SK-N-MC (cell line): ENCODE measurements around the gene TRAM2.

Experiments used
- DNase-seq: peaks from one replicate; pipeline ENCODE4 v3.0.0-alpha.2; 2011; ENCODE audit warnings: low read depth, low spot score
- H3K27ac ChIP-seq: fragments of 200-600 bp; sonication (generic); 2 replicates; pipeline ENCODE4 v1.5.1; 2016; ENCODE audit warnings: mixed run types
- H3K36me3 ChIP-seq: fragments of 200-600 bp; sonication (generic); 2 replicates; pipeline ENCODE4 v1.6.1; 2017; ENCODE audit warnings: antibody characterized with exemption, low read length, mixed read lengths; ENCODE audit not compliant: insufficient read depth
- H3K4me3 ChIP-seq: fragments of 200-600 bp; sonication (generic); 2 replicates; pipeline ENCODE4 v1.5.1; 2016
- H3K9ac ChIP-seq: fragments of 200-600 bp; sonication (generic); 2 replicates; pipeline ENCODE4 v1.8.0; 2017; ENCODE audit warnings: mixed run types, mixed read lengths; ENCODE audit not compliant: insufficient read length
- H3K9me3 ChIP-seq: fragments of 200-600 bp; sonication (generic); 2 replicates; pipeline ENCODE4 v1.6.1; 2017; ENCODE audit warnings: low read depth, mild to moderate bottlenecking, antibody characterized with exemption, low read length, moderate library complexity, mixed read lengths
- EZH2 ChIP-seq: fragments of 200-600 bp; sonication (generic); IDR thresholded peaks from one replicate; pipeline ENCODE4 v1.6.1; 2017; ENCODE audit warnings: antibody characterized with exemption
- FOXP2 ChIP-seq: optimal IDR thresholded peaks from 2 replicates; pipeline ENCODE3; 2011; ENCODE audit warnings: mild to moderate bottlenecking, moderate library complexity; ENCODE audit not compliant: insufficient read depth; ENCODE audit errors: extremely low read length, control extremely low read depth
- POLR2AphosphoS5 ChIP-seq: IDR thresholded peaks from 2 replicates; pipeline ENCODE4 v1.6.1; 2012; ENCODE audit warnings: mild to moderate bottlenecking, low read depth, low read length, borderline replicate concordance

The TRAM2 gene

DNA sequence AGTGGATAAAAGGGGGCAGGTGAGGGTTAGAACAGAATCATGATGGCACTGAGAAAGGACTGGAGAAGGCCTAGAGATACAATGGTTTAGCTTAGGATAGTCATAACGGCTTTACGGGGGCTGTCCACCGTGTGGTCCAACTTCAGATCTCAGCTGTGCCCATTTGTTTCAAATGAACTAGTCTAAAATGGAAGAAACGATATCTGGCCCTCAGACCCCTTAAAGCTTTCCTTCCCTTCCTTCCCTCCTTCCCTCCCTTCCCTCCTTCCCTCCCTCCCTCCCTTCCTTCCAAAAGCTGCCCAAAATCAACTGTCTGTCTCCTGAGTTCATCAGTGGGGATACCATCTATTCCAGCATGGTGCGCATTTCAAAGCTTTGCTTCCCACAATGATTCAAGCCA lies 27.9 kb downstream of the TRAM2 start:
- DNase-seq, result no peak
- H3K36me3 ChIP-seq, result no peaks in the 10 kb centered on the region
- H3K27ac ChIP-seq, result no peak overlapping the region
- no peak overlapping the region for H3K9ac ChIP-seq
- no peak overlapping the region for H3K4me3 ChIP-seq
- no peaks in the 10 kb centered on the region for H3K9me3 ChIP-seq
- TF ChIP-seq EZH2 (no peak), POLR2AphosphoS5 (no peak), FOXP2 (no peak)

DNA sequence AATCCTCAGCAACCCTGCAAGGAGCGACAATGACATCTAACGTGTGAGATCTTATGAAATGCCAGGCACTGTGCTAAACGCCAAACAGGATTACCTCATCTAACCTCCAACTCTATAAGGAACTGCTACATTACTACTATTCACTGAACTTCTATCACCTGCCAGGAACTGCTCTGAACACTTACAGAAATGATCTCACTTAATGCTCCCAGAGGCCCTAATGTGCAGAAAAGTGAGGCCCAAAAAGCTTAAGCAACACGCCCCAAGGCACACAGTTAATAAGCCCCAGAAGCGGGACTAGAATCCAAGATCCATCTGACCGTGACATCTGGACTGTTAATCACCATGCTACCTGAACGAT lies 28.5 kb downstream of the TRAM2 start:
- DNase-seq, result no peak
- Histone ChIP-seq H3K4me3 (no peak overlapping the region), H3K9me3 (no peaks in the 10 kb centered on the region), H3K9ac (no peak overlapping the region), H3K27ac (no peak overlapping the region), H3K36me3 (no peaks in the 10 kb centered on the region)
- no peak for TF ChIP-seq EZH2
- no peak for TF ChIP-seq POLR2AphosphoS5
- TF ChIP-seq FOXP2, result no peak

DNA sequence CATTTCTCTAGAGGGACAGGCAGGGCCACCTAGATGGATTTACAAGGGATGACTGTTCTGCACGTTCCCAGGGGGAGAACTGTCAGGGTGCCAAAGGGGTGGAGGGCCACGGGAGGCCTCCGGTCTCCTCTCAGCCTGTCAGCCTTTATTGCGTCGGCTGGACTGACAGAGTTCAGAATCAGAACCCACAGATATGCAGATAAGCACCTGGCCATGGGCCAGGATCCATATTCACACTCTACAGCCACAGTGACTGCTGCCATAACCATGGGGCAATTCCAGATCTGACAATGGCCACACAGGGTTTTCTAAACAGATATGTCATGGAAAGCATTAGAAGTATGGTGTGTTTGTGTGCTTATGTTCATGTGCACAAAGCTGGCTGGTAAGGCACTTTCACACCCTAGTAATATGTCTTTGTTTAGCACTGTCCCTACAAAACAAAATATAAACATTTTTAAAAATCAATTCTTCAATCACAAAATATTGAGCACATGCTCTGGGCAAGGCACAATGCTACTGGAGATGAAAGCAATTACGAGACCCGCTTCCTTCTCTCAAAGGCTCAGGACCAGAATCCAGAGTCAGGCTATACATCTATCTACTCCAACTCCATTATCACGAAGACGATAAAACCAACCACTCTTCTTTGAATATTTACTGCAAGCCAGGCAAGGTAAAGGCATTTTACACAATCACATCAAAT lies 29.1 kb downstream of the TRAM2 start:
- no peaks in the 10 kb centered on the region for H3K36me3 ChIP-seq
- H3K4me3 ChIP-seq, result no peak overlapping the region
- H3K9ac ChIP-seq, result no peak overlapping the region
- TF ChIP-seq EZH2, result no peak
- no peak for TF ChIP-seq POLR2AphosphoS5
- TF ChIP-seq FOXP2, result no peak
- no peak overlapping the region for H3K27ac ChIP-seq
- H3K9me3 ChIP-seq, result no peaks in the 10 kb centered on the region
- no peak for DNase-seq

DNA sequence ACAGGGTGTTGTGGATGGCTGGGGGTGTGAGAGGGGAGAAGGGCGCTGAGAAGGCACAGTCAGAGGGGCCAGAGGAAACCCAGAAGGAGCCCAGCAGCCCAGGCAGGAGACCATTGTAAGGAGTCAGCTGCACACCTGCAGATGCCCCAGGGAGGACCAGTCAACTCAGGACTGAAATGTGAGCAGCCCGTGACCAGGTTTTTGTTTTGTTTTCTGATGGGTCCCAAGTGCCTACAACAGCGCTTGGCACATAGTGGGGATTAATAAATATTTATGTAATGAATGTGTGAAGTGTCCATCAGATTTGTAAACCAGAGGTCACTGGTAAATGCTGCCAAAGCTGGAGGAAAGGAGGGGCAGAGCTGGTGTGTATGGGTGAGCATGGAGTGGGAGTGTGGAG lies 30.2 kb downstream of the TRAM2 start:
- Histone ChIP-seq H3K9ac (no peak overlapping the region), H3K4me3 (no peak overlapping the region), H3K36me3 (no peaks in the 10 kb centered on the region), H3K27ac (no peak overlapping the region), H3K9me3 (no peaks in the 10 kb centered on the region)
- DNase-seq, result no peak
- TF ChIP-seq EZH2 (no peak), FOXP2 (no peak), POLR2AphosphoS5 (no peak)

DNA sequence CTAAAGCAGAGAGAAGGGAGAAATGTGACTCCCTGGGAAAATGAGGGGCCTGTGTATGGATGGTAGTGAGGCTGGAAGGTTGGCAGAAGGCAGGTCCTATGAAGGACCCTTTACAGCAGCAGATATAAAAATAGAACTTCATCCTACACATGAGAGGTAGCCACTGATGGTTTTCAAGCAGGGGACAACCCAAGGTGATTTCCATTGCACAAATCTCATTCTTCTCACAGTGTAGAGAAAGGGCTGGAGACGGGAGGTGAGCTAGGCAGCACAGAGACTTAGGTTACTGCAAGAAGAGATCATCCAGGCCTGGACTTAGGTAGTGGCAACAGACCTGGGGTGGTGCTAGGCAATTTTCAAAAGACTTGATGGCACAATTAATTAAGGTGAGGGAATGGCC lies 30.7 kb downstream of the TRAM2 start:
- Histone ChIP-seq H3K4me3 (no peak overlapping the region), H3K36me3 (no peaks in the 10 kb centered on the region), H3K27ac (no peak overlapping the region), H3K9me3 (no peaks in the 10 kb centered on the region), H3K9ac (no peak overlapping the region)
- TF ChIP-seq FOXP2, result no peak
- no peak for TF ChIP-seq EZH2
- no peak for TF ChIP-seq POLR2AphosphoS5
- DNase-seq, result no peak

DNA sequence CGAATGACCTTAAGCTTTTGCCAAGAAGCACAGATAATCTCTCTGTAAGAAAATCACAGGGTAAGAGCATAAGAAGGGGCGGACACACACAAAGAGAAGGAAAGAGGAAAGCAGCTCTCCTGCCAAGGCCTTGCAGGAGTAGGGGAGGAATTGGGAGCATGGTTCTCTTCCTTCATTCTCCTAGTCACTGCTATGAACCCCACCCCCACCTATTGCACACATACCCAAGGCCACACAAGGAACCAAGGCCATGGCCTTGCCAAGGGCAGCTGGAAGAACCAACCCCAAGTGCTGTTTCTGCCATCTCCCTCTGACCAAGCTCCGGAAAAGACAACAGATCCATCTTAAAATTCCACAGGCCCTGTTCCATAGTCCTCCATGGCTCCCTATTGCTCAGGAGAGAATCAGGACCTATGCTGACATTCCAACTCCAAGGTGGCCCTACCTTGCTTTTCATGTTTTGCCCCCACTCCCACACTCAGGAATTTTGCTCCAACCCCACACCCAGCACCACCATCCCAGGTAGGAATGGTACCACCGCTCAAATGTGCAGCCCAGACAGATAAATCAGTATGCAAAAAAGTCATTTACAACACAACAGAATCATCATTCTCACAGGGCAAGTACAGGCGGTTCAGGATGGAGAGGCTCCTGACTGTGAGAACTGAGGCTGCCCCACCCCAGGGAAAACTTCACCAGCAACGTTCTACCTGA lies 31.3 kb downstream of the TRAM2 start:
- no peak for DNase-seq
- TF ChIP-seq FOXP2 (no peak), EZH2 (no peak), POLR2AphosphoS5 (no peak)
- Histone ChIP-seq H3K36me3 (no peaks in the 10 kb centered on the region), H3K9me3 (no peaks in the 10 kb centered on the region), H3K4me3 (no peak overlapping the region), H3K9ac (no peak overlapping the region), H3K27ac (no peak overlapping the region)

DNA sequence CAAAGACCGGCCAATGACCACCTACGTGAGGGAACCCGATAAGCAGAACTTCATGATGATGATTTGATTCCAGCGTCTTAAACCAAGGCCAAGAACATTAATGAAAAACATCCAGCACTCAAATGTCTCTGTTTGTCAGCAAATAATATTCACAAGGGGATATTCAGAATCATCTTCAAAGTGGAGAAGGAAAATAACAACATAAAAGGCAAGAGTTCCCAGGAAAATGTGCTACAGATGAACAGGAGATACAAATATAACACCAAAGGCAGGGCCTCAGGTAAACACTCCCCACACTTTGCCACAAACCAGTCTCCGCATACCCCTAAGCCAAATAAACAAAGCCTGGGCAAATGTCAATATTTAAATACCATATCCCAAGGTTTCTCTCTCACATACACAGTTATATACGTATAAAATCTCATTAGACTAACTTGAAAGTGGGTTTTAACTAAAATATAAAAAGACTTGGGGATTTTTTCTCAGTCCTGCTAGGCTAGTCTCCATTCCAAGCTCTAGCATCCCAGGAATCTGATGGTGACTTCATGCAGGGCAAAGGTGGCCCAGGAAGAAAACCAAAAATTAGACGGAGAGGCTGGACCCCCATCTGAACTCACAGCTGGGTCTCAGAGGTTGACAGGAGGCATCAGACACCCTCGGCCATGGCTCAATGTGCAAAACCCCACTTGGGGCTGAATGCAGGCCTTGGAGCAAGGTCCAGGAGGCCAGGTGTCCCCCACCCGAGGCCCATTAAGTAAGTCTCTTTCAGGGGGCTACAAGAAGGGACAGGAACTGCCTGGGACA lies 32.1 kb downstream of the TRAM2 start:
- H3K9me3 ChIP-seq, result no peaks in the 10 kb centered on the region
- no peak overlapping the region for H3K9ac ChIP-seq
- no peak for TF ChIP-seq FOXP2
- no peak for TF ChIP-seq EZH2
- TF ChIP-seq POLR2AphosphoS5, result no peak
- H3K36me3 ChIP-seq, result no peaks in the 10 kb centered on the region
- no peak overlapping the region for H3K27ac ChIP-seq
- H3K4me3 ChIP-seq, result no peak overlapping the region
- DNase-seq, result no peak
